Stimulated activated CD8-positive, alpha-beta memory T cell treated with anti-CD3 and anti-CD28 coated beads, Interleukin-2, amount 100 ng/mL, for 48 hours (primary cell): ENCODE results near the gene USP54.

Experiments used
- DNase-seq, 2 donors: peaks; one replicate each; pipeline ENCODE4 v3.0.0-alpha.2; 2020; ENCODE audit warnings: low read depth in 2 of 2

The USP54 gene

DNA sequence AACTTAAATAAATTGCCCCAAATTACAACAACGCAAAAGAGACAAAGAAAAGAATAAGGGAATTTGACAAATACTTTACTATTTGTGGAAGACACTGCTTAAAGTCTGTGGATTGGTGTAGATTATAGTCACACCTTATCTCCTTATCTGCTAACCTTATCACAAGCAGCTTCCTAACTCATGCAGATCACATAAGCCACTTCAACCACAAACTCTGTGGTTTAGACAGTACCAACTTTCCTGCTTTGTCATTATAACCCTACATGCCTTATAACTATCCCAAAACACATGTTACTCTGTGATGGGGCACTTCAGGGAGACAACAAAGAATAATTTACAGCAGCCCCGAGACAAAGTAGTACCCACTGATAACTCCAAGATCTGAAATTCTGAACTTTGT, 53.9 kb downstream of the USP54 start:
- DNase-seq: no peak

DNA sequence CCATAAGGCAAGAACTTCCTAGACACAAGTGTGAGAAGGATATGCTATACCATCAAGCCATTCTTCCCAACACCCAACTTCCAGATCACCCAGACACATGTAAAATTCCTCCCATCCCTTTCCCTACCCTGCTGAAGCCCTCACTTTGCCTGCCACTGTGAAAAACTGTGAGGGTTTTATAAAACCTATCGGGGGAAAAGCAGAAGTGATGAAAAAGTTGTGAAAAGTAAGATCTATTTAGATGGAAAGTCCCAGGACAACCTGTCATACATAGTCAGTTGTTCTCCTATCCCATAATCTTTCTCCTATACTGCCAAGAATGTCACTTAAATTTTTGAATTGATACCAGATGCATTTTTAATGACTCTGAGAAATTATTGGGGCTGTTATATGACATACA, 56.3 kb downstream of the USP54 start:
- DNase-seq: no peak

DNA sequence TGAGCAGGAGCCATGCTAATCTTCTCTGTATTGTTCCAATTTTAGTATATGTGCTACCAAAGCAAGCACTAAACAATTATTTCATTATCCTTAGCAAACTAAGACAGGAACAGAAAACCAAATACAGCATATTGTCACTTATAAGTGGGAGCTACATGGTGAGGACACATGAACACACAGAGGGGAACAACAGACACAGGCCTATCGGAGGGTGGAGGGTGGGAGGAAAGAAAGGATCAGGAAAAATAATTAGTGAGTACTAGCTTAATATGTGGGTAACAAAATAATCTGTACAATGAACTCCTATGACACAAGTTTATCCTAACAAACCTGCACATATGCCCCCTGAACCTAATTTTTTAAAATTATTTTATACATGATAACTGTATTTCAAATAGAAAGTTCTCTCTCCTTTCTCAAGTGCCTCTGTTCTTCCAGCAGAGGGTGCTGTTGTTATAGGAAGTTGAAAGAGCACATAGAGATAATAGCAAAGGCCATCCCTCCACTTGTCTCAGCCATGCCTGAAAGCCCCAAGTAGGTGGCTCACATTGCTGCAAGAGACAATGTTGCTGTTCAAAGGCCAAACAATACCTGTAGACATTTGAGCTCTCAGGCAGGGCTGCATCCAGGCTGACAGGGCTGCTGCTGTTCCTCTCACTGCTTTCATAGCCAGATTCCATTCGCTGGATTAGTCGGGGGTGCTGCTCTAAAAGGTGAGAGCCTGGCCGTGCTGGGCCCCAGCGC, 61.9 kb downstream of the USP54 start:
- DNase-seq: peak in 1 of 2 donors; percentile 6

DNA sequence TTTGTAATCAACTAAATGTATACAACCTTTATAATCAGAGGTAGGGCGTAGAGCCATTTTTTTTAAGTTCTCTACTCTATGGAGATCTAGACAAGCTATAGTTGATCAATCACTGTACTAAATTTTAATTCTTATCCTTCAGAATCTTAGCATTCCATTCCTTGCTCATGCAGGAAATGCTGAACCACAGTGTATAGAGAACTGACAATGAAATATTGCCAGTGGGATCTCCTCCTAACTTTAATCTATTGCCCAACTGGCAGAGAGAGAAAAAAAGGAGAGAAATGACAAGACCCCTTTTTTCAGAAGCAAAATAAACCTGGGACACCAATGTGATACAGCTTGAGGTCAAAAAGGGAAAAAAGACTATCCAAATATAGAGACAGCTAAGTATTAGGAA, 68.9 kb downstream of the USP54 start:
- DNase-seq: no peak

DNA sequence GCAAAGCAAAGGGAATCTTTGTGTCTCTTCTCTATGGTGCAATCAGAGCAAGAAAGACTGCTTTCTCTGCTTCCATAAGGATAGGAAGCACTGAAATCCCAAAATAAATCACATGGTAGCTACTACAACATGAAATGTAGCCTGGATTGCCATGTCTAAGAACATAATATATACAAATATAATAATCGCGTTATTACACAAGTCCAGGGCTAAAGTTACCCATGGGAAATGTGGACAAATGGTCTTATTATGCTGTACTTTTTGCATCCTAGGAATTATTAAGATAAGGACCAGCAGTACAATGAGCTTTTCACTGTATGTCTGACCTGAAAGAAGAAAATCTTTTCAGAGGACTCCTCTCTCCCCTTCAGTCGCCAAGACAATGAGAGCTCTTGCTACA, 71.8 kb downstream of the USP54 start:
- DNase-seq: no peak

DNA sequence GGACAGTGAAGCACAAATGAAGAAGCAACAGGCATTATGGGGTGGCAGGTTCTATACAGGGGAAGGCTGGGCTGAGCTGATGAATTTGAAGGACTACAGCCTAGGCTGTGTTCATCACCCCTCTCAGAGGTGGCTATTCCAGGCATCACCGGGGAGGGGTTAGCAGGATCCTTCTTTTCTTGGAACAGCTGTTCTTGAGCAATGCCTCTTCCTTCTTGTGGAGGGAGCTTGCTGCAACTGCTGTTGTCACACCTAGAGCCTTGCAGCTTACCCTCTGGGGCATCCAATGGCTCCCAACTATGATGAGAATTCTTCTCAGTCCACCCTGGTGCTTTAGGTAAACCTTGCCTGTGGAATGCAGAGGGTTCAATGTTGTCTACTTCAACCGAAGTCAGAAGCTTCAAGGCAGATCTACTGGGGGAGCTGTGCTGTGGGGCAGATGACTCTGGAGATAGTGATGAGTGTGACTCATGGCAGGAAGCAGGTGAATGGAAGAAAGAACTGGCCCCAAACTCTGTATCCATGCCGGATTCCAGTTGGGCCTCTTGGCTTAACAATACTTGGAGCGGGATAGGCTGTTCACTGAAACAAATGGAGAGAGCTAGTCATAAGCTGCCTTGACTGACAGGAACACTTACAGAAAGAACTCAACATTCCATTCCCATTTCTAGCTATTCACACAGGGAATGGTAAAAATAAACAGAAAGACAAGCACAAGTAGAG, 73.8 kb downstream of the USP54 start:
- DNase-seq: no peak

DNA sequence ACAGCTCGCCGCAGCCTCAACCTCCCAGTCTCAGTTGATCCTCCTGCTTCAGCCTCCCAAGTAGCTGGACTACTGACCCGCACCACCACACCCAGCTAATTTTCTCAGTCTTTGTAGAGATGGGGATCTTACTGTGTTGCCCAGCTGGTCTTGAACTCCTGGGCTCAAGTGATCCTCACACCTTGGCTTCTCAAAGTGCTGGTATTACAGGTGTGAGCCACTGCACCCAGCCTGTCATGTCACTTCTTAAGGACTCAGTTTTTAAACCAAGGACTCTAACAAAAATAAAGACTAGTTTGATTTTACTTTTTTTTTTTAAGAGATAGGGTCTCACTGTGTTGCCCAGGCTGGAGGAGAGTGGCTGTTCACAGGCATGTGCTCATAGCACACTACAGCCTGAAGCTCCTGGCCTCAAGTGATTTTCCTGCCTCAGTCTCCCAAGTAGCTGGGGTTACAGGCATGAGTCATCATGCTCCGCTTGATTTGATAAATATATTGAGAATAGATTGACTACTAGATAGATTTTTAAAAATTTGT, 78.9 kb downstream of the USP54 start:
- no peak for DNase-seq

DNA sequence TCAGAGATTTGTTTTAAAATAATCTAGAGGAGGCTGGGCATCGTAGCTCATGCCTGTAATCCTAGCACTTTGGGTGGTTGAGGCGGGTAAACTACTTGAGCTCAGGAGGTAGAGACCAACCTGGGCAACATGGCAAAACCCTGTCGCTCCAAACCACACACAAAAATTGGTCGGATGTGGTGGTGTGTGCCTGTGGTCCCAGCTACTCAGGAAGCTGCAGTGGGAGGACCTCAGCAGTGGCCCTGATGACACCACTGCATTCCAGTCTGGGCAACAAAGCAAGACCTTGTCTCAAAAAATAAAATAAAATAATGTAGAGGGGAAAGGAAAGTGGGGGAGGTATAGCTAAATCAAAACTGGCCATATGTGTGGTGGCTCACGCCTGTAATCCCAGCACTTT, 81.4 kb downstream of the USP54 start:
- no peak for DNase-seq

DNA sequence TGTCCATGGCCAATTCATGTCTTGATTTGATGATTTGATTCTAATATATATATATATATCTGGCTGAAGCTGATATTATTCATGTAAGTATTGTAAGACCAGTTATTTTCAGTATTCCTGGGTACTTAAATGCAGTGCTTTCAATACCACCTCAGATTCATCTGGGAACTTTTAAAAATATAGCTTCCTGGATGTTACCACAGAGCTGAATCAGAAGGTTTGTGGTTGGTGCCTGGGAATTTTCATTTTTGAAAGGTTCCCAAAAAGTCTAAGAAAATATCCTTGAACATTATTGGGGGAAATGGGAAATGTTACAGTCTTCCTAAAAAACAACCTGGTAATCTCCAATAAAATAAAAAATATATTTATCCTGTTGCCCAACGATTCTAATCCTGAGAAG, 84.7 kb downstream of the USP54 start:
- DNase-seq: no peak

DNA sequence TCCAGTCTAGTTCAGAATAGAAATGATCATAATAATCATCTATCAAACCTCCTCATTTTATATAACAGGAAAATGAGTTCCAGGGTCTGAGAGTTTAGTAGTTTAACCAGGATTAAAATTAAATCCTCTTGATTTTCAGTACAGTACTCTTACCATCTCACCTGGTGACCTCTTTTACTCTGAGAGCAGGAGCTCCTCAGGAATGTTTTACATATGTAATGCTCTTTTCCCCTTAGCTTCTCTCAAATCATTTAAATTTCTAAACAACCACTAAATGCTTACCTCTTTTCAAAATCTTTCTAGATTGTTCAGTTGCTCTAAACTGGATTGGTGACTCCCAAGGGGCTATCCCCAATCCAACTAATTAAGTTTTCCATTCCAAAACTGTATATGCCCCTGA, 85.1 kb downstream of the USP54 start:
- no peak for DNase-seq

DNA sequence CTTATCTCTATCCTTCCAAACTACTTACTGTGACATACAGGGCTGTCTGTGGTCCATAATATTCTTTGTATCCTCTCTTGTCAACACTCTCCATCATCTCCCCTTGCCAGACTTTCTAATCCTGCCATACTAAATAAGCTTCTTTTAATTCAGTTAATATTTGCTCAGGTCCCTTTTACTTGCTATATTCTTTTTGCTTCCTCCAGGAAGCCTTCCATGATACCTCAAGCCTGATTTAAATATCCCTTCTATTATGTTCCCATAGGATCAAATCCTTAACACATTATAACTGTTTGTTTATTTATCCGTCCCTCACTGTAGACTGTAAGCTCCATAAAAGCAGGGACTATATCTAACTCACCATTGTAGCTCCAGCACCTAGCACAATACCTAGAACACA, 88.1 kb downstream of the USP54 start:
- DNase-seq: no peak

DNA sequence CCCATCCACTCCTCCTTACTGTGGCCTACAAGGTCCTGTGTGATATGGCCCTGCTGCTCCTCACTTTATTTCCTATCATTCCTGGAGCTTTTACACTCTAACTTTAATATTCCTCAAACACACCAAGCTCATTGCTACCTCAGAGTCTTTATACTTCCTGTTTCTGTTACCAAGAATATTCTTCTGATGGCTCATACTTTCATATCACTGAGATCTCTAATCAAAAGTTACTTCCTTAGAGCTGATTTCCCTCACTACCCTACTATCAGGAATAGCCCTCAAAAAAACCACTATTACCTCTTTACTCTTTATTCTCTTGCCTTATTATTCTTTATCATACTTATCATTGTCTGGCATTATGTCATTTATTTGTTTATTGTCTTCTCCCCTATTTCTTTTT, 89.5 kb downstream of the USP54 start:
- DNase-seq: no peak

DNA sequence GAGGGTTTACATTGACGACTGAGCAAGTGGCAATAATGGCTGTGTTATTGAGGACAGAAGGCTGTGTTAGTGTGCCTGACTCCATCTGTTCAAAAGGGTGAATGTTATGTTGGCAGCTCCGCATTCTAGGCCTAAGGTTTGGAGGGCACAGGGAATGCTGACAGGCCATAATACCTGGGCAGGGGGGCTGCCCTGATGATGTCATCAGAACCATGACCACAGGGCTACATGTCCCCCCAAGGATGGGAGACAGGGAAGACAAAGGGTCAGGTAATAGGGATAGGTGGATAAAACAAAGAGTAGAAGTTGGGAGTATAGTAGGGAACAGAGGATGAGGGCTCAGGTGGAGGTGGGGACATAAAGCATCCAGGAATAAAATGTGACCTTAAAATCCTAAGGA, 93.5 kb downstream of the USP54 start:
- DNase-seq: no peak

DNA sequence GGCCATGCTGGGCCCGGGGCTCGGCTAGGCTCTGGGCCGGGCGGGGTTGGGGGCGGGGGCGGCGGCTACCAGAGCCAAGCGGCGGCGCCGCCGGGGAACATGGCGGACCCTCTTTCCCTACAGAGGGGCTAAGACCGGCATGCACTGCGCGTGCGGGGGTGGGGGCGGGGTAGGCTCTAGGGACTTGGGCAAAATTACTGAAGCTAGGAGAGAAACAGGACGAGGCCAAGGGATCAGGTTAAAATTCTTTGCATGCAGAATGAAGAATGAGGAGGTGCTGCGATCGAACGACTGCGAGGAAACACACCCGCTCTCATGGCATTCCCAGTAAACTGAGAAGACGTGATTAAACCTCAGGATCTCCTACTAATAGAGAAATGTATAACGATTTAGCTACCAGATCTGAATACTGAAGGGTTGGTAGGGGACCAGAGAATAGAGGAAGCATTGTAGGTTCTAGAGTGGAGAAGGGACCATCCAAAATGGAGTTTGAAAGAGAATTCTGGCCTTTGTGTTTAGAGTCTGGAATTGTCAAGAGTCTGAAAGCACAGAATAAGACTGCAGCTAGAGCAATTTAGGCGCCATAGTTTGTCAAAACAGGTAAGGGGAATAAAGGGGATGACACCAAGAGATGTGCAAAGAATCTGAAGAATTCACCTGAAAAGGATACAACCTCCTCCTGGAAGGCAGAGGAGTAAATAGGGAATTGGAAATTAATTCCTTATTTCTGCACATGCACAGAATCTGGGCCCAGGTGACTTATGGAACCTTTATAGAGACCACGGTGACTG, 95.1 kb downstream of the USP54 start, which contains the start of gene PPP3CB:
Gene PPP3CB (minus strand): TSS at position 141 of the 791 bp plus-strand sequence. CDS start 135 bp downstream, at position 6.
- peak; percentile 82 to 86 for DNase-seq

DNA sequence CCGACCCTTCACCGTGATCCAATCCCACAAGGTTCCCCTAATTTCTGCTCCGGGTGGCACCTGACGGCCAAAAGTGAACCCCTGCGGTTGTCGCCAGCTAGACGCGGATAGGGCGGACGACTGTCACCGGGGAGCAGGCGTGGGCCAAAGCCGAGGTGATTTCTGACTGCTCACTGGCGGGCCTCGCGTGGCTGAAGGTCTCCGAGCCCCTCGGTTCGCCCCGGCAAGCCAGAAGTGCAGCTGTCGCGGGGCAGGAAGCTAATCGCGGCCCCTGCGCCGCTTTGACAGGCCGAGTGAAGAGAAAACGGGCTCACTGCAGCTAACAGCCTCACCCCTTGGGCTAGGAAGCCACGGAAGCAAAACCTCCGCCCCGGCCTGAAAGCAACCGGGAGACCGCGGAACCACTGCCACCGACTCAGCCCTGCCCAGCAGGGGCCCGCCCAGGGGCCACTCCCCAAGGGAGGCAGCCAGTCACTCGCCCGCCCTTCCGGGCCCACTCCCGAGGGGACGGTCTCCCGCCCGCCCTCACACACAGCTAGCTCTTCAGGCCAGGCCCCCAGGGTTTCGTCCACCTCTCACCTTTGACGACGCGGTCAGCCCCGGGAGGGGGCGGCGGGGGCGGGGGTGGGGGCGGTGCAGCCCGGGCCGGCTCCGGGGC, 95.8 kb downstream of the USP54 start:
- peak; percentile 80 to 85 for DNase-seq

DNA sequence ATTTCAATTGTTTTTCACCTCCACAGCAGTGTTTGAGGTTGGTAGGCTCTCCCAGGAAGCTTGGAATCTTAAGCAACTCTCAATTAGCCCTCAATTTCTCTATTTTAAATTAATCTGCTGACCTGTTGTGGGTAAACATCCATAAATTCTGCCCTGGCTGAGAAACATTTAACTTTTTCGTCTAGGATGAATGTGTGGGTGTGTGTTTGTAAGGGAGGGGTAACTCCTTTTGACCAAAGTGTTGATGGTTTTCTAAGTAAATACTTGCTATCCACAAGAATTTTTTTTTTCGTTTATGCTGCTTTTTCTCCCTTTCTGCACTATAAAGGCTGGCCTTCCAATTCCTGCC, 96.3 kb downstream of the USP54 start:
- DNase-seq: no peak

DNA sequence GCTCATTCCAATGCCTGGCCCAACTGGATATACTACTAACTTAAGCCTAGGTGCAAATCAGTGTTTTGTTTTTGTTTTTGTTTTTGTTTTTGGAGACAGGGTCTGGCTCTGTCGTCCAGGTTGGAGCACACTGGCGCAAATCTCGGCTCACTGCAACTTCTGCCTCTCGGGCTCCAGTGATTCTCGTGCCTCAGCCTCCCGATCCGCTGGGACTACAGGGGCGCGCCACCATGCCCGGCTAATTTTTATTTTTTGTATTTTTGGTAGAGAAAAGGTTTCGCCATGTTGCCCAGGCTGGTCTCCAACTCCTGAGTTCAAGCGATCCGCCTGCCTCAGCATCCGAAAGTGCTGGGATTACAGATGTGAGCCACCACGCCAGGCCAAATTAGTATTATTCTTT, 96.9 kb downstream of the USP54 start:
- no peak for DNase-seq

DNA sequence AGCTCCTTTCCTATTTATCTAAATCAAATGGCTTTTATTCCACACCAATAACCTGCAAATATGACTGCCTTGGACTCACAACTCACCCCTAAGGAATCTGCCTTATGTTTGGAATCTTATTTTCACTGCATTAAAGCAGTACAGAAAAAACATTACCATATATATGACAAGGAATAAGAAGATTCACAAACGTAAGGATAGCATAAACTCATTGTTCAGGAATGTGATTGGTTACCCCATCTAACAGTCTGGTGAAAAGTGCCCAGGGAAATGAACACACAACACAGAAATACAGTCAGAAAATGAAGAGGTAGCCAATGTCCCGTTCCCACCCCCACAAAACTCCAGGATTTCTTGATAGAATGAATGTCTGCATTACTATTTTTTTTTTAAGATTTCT, 97.4 kb downstream of the USP54 start:
- DNase-seq: no peak

DNA sequence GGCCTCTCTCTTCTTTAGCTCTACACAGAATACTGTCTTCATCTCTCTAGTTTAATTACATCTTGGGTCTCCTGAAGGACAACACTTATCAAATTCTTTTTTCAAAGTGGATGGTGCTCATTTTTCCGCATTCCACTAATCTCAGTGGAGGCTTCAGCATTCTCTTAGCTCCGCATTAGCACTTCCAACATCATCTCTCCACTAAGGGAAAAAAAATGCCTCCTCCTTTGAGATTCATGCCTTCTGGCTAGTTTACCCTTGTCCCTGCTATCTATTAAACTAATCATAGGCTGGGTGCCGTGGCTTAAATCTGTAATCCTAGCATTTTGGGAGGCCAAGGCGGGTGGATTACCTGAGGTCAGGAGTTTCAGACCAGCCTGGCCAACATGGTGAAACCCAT, 104.5 kb downstream of the USP54 start:
- no peak for DNase-seq

DNA sequence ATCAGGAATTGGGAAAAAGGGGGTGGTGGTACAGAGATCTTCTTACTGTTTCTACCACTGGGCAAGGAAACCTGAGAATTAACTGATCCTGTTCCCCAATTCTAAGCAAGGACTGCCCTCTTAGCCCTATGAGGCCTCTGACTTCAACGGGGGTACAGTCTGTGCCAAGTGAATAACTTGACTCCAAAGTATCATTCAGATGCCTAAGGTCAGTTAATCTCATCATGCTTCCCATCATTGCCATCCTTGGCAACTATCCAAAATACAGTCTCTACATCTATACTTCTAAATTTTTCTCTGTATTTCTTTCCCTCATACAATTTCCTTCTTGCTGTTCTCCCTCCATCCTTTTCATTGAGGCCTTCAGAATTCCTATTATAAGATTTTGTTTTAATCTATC, 105.8 kb downstream of the USP54 start:
- DNase-seq: no peak

DNA sequence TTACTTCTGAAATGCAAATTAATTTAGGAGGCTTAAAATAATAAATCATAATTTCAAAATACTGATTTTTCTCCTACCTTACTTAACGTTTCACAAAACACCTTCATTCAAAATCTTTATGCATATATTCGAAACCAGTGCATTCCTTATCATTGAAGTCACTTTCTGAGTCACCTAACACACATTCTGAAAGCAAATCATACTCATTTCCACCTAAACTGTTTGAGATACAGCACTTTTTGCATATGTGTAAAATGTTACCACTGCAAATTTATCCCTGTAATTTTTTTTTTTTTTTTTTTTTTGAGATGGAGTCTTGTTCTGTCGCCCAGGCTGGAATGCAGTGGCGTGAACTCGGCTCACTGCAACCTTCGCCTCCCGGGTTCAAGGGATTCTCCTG, 111.0 kb downstream of the USP54 start:
- DNase-seq: no peak

DNA sequence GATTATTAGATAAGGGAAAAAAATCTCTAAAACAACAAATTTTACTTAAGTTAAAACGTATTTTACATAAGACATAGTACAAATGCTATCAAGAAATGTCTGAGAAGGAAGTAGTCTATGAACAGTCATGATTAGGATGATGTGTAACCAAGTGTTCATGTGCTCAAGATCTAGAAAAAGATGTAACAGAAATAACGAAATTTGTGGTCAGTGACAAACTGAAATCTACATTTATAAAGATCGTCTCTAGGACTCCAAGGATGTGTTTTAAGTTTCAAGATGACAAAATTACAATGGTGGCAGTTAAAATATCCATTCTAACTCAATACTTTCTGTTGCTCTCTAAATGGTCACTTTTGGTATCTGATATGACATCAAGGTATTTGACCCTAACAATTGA, 112.5 kb downstream of the USP54 start:
- DNase-seq: no peak
